Testis (tissue), 3 donors: ENCODE measurements around the gene ALG14. TPM values are rescaled to one million over a fixed set of nuclear protein-coding genes. Genes with fewer than 3 reads are reported as not detected.

Experiments used
- DNase-seq: peaks from one replicate; pipeline ENCODE4 v3.0.0-alpha.2; 2019
- H3K27ac ChIP-seq, 2 donors: fragments of 200-600 bp; sonication (generic); one replicate each; pipeline ENCODE4 v1.5.1; 2019
- H3K27me3 ChIP-seq: fragments of 200-600 bp; sonication (generic); one replicate; pipeline ENCODE4 v1.5.1; 2019
- H3K36me3 ChIP-seq: fragments of 200-600 bp; sonication (generic); one replicate; pipeline ENCODE4 v1.5.1; 2017; ENCODE audit warnings: low read depth; ENCODE audit errors: missing control alignments
- H3K4me1 ChIP-seq: fragments of 200-600 bp; sonication (generic); one replicate; pipeline ENCODE4 v1.5.1; 2019
- H3K4me3 ChIP-seq, 2 donors: fragments of 200-600 bp; sonication (generic); one replicate each; pipeline ENCODE4 v1.5.1; 2017 to 2019
- H3K9me3 ChIP-seq: fragments of 200-600 bp; sonication (generic); one replicate; pipeline ENCODE4 v1.5.1; 2017
- CTCF ChIP-seq, 3 experiments: fragments of 450-650 bp in 2 of 3; fragments of 200-600 bp in 1 of 3; sonication (generic) in 1 of 3; IDR thresholded peaks; one replicate each; pipeline ENCODE4 v1.5.1; 2016 to 2019; ENCODE audit warnings: antibody characterized with exemption in 3 of 3, mild to moderate bottlenecking in 2 of 3, moderate library complexity in 1 of 3
- POLR2A ChIP-seq: fragments of 450-650 bp; IDR thresholded peaks from one replicate; pipeline ENCODE4 v1.6.1; 2017; ENCODE audit warnings: antibody characterized with exemption, mild to moderate bottlenecking, moderate library complexity
- whole genome bisulfite sequencing, 2 donors: methylation state at CpG; one replicate each; pipeline ENCODE4 v1.1.5; 2018; 5-methylcytosine and 5-hydroxymethylcytosine counted together
- intact Hi-C: fragments of 100-400 bp; cut with DNase I; formaldehyde crosslinking; loops from one replicate; pipeline ENCODE4 v1.15.1; 2023; ENCODE audit warnings: low total_unique reads
- polyA plus RNA-seq: library from polyadenylated mRNA; stranded (reverse); fragments of 350-450 nt; fragmentation: Illumina TruSeq; extraction: RNeasy Lipid Tissue Mini Kit (QIAGEN cat#74804); gene quantifications from one replicate; pipeline ENCODE4 v1.2.3, GENCODE V29; 2014; ENCODE audit warnings: low read depth, low replicate concordance; ENCODE audit not compliant: insufficient read depth
- total RNA-seq, 2 donors: library from RNA; depleted of rRNA; stranded (reverse); fragments of >200 nt; gene quantifications; one replicate each; pipeline ENCODE4 v1.2.3, GENCODE V29; 2016

Gene ALG14
- total and polyA plus RNA-seq, 3 donors from 2014 or later, result 3.3 to 24.1 (median 5.3) TPM

GRCh38 chr1:95089650-95090287, 17.0 kb upstream of the ALG14 start:
- TF ChIP-seq POLR2A (no peak), CTCF (IDR thresholded peaks at IDR 0.05) (no peak)
- intact Hi-C loops, result no loop called here
- Histone ChIP-seq H3K36me3 (no peaks in the 10 kb centered on the region), H3K27me3 (no peaks in the 10 kb centered on the region), H3K4me1 (no peaks in the 10 kb centered on the region), H3K4me3 (no peak overlapping the region), H3K27ac (no peak overlapping the region), H3K9me3 (no peaks in the 10 kb centered on the region)
- DNase-seq, result no peak
- WGBS, 2 donors, result 95 to 96% methylated on average over 6 of the region's 6 CpGs

- Histone ChIP-seq H3K4me1 (no peaks in the 10 kb centered on the region), H3K9me3 (no peaks in the 10 kb centered on the region), H3K36me3 (no peaks in the 10 kb centered on the region), H3K27me3 (no peaks in the 10 kb centered on the region), H3K4me3 (no peak overlapping the region), H3K27ac (no peak overlapping the region)
- TF ChIP-seq CTCF (IDR thresholded peaks at IDR 0.05), result no peak
- no peak for TF ChIP-seq POLR2A
- intact Hi-C loops, result no loop called here
- 63 to 78% methylated on average over 1 of the region's 1 CpG for WGBS, 2 donors
- no peak for DNase-seq
Observed at GRCh38 chr1:95088303-95088702, 15.6 kb upstream of the ALG14 start.

GRCh38 chr1:95086949-95087533, 14.3 kb upstream of the ALG14 start:
- peak overlapping the region; percentile 2 to 35 for H3K27ac ChIP-seq
- H3K4me3 ChIP-seq, result no peak overlapping the region
- H3K4me1 ChIP-seq, result no peaks in the 10 kb centered on the region
- 28 to 33% methylated on average over 5 of the region's 5 CpGs for WGBS, 2 donors
- H3K36me3 ChIP-seq, result no peaks in the 10 kb centered on the region
- H3K27me3 ChIP-seq, result no peaks in the 10 kb centered on the region
- no peaks in the 10 kb centered on the region for H3K9me3 ChIP-seq
- TF ChIP-seq CTCF (IDR thresholded peaks at IDR 0.05) (no peak), POLR2A (no peak)
- intact Hi-C loops, result no loop called here
- peak; percentile 26 for DNase-seq

- H3K27me3 ChIP-seq, result no peaks in the 10 kb centered on the region
- no peaks in the 10 kb centered on the region for H3K36me3 ChIP-seq
- DNase-seq, result no peak
- no peaks in the 10 kb centered on the region for H3K9me3 ChIP-seq
- WGBS, 2 donors, result 62 to 69% methylated on average over 2 of the region's 2 CpGs
- H3K4me1 ChIP-seq, result no peaks in the 10 kb centered on the region
- no peak overlapping the region for H3K27ac ChIP-seq
- H3K4me3 ChIP-seq, result no peak overlapping the region
- intact Hi-C loops, result no loop called here
- TF ChIP-seq POLR2A (no peak), CTCF (IDR thresholded peaks at IDR 0.05) (no peak)
Observed at GRCh38 chr1:95085376-95085775, 12.6 kb upstream of the ALG14 start.
